H1 (cell line): ENCODE results near the gene C2orf78.

Source experiments
- CBX8 ChIP-seq: fragments of 300-800, 300-1000 bp; sonication (generic); IDR thresholded peaks from 2 replicates; pipeline ENCODE4 v1.7.1; 2016; ENCODE audit warnings: low read depth, low read length, borderline replicate concordance
- CTCF ChIP-seq, 3 experiments: IDR thresholded peaks; 1 replicate in 2 of 3; 2 replicates in 1 of 3; pipeline versions ENCODE4 v1.5.1 to v1.6.1; 2011; ENCODE audit warnings: low read length in 3 of 3, mild to moderate bottlenecking in 3 of 3, inconsistent platforms in 2 of 3, low read depth in 1 of 3, moderate library complexity in 1 of 3; ENCODE audit not compliant: insufficient read depth in 1 of 3; ENCODE audit errors: control extremely low read depth in 1 of 3
- EP300 ChIP-seq, 2 experiments: IDR thresholded peaks; 1 replicate in 1 of 2; 2 replicates in 1 of 2; pipeline ENCODE4 v1.6.1; 2011 to 2012; ENCODE audit warnings: low read depth in 2 of 2, low read length in 2 of 2, mild to moderate bottlenecking in 2 of 2, borderline replicate concordance in 1 of 2, inconsistent platforms in 1 of 2, moderate library complexity in 1 of 2
- HDAC6 ChIP-seq: IDR thresholded peaks from one replicate; pipeline ENCODE4 v1.7.1; 2012; ENCODE audit warnings: low read depth, mild to moderate bottlenecking, inconsistent platforms, low read length, moderate library complexity
- JUN ChIP-seq: IDR thresholded peaks from 2 replicates; pipeline ENCODE4 v1.6.1; 2011; ENCODE audit warnings: low read depth, mild to moderate bottlenecking, improper control_type of control experiment, low read length
- POLR2A ChIP-seq, 2 experiments: IDR thresholded peaks; 1 replicate in 1 of 2; 2 replicates in 1 of 2; pipeline ENCODE4 v1.6.1; 2011; ENCODE audit warnings: low read depth in 2 of 2, low read length in 2 of 2, mild to moderate bottlenecking in 2 of 2; ENCODE audit errors: control extremely low read depth in 1 of 2
- POLR2AphosphoS5 ChIP-seq: IDR thresholded peaks from 2 replicates; pipeline ENCODE4 v1.6.1; 2011; ENCODE audit warnings: low read depth, low read length
- SUZ12 ChIP-seq: fragments of 200-600 bp; sonication (generic); IDR thresholded peaks from 2 replicates; pipeline ENCODE4 v1.6.1; 2012; ENCODE audit warnings: mild to moderate bottlenecking, inconsistent platforms, low read length, moderate library complexity, mixed read lengths
- USF2 ChIP-seq: IDR thresholded peaks from 2 replicates; pipeline ENCODE4 v1.6.1; 2011; ENCODE audit warnings: low read length, improper control_type of control experiment
- YY1 ChIP-seq: IDR thresholded peaks from 2 replicates; pipeline ENCODE4 v1.6.1; 2011; ENCODE audit warnings: low read depth, mild to moderate bottlenecking, low read length
- ZNF274 ChIP-seq: IDR thresholded peaks from 2 replicates; pipeline ENCODE4 v1.7.0; 2012; ENCODE audit warnings: low read length, borderline replicate concordance; ENCODE audit errors: extremely low read depth

- TF ChIP-seq CTCF (IDR thresholded peaks at IDR 0.05; ENCODE audit: control extremely low read depth in 1 of 3, insufficient read depth in 1 of 3, low read depth in 1 of 3, low read length in 3 of 3), result no peak
- TF ChIP-seq JUN, result no peak
- no peak for TF ChIP-seq EP300 (IDR thresholded peaks at IDR 0.05; ENCODE audit: borderline replicate concordance in 1 of 2, low read depth in 2 of 2, low read length in 2 of 2)
- TF ChIP-seq POLR2A (IDR thresholded peaks at IDR 0.05; ENCODE audit: control extremely low read depth in 1 of 2, low read depth in 2 of 2, low read length in 2 of 2), result no peak
- no peak for TF ChIP-seq ZNF274
- no peak for TF ChIP-seq YY1
- TF ChIP-seq USF2, result no peak
- no peak for TF ChIP-seq CBX8
- no peak for TF ChIP-seq SUZ12
- TF ChIP-seq HDAC6, result no peak
- no peak for TF ChIP-seq POLR2AphosphoS5
Observed at GRCh38 chr2:73822276-73822675, 38.3 kb downstream of the C2orf78 start.
